OCI-LY7 (cell line): ENCODE results near the gene HOXB1. TPM values are rescaled to one million over a fixed set of nuclear protein-coding genes. Genes with fewer than 3 reads are reported as not detected.
A peak's percentile ranks its signal among the peaks of the same experiment; 100 is the strongest.

Source experiments
- BruUV-seq: library from RNA; stranded (reverse); fragments of 400-500 nt; replicated peaks from 2 replicates; lab custom pipeline; 2021; lab: Mats Ljungman, UMichigan
- CTCF ChIA-PET: fragments of 300-600 bp; sonication (Branson Sonifier 250); formaldehyde crosslinking; loops from one replicate; lab custom pipeline; 2022; ENCODE audit warnings: antibody characterized with exemption; ENCODE audit not compliant: unreplicated experiment; lab: Charles Lee
- POLR2A ChIA-PET: fragments of 300-600 bp; sonication (Branson Sonifier 250); formaldehyde crosslinking; loops from one replicate; lab custom pipeline; 2022; ENCODE audit warnings: antibody characterized with exemption; lab: Charles Lee
- DNase-seq: peaks from one replicate; pipeline ENCODE4 v3.0.0-alpha.2; 2015; ENCODE audit warnings: low spot score
- H2AFZ ChIP-seq: fragments of 200-600 bp; sonication (generic), shearing (Covaris generic); 2 replicates; pipeline ENCODE4 v1.6.1; 2014; ENCODE audit warnings: mild to moderate bottlenecking, antibody characterized with exemption, low read length, moderate library complexity
- H3K27ac ChIP-seq: fragments of 200-600 bp; sonication (generic); 2 replicates; pipeline ENCODE4 v1.5.1; 2014; ENCODE audit warnings: mixed run types, low read depth, mild to moderate bottlenecking, moderate library complexity, low read length, inconsistent platforms; ENCODE audit not compliant: poor library complexity, severe bottlenecking
- H3K36me3 ChIP-seq: fragments of 200-600 bp; sonication (generic); 2 replicates; pipeline ENCODE4 v1.6.1; 2014; ENCODE audit warnings: mild to moderate bottlenecking, antibody characterized with exemption, low read length, moderate library complexity, mixed read lengths; ENCODE audit not compliant: insufficient read depth
- H3K4me1 ChIP-seq: fragments of 200-600 bp; sonication (generic); 2 replicates; pipeline ENCODE4 v1.5.1; 2014; ENCODE audit warnings: mild to moderate bottlenecking, low read length; ENCODE audit not compliant: insufficient read depth, poor library complexity, severe bottlenecking
- H3K4me2 ChIP-seq: fragments of 200-600 bp; sonication (generic); 2 replicates; pipeline ENCODE4 v1.6.1; 2014; ENCODE audit warnings: mild to moderate bottlenecking, low read length
- H3K4me3 ChIP-seq: fragments of 200-600 bp; sonication (generic); 2 replicates; pipeline ENCODE4 v1.5.1; 2014; ENCODE audit warnings: mild to moderate bottlenecking, low read depth, low read length; ENCODE audit not compliant: poor library complexity, severe bottlenecking
- H3K79me2 ChIP-seq: fragments of 200-600 bp; sonication (generic); 2 replicates; pipeline ENCODE4 v1.6.1; 2016; ENCODE audit warnings: low read depth, mild to moderate bottlenecking, low read length, moderate library complexity, mixed read lengths; ENCODE audit not compliant: insufficient read depth
- H3K9me2 ChIP-seq: fragments of 200-600 bp; sonication (generic); 2 replicates; pipeline ENCODE4 v1.6.1; 2016; ENCODE audit warnings: mild to moderate bottlenecking, low read length, mixed read lengths; ENCODE audit not compliant: insufficient read depth
- H3K9me3 ChIP-seq: fragments of 200-600 bp; sonication (generic); 2 replicates; pipeline ENCODE4 v1.6.1; 2014; ENCODE audit warnings: mild to moderate bottlenecking, mixed run types, low read length, mixed read lengths
- H4K20me1 ChIP-seq: fragments of 200-600 bp; sonication (generic); 2 replicates; pipeline ENCODE4 v1.6.1; 2014; ENCODE audit warnings: mild to moderate bottlenecking, antibody characterized with exemption, low read length, moderate library complexity, mixed read lengths; ENCODE audit not compliant: insufficient read depth
- EZH2phosphoT487 ChIP-seq: fragments of 200-600 bp; sonication (generic); IDR thresholded peaks from 2 replicates; pipeline ENCODE4 v1.6.1; 2018; ENCODE audit warnings: low read depth, borderline replicate concordance, mild to moderate bottlenecking, mixed run types, antibody characterized with exemption, low read length, moderate library complexity, mixed read lengths
- intact Hi-C: fragments of 100-400 bp; cut with micrococcal nuclease; formaldehyde crosslinking; loops from one replicate; pipeline ENCODE4 v1.10.0; 2022; ENCODE audit not compliant: unreplicated experiment
- total RNA-seq, 2 experiments: library from RNA; depleted of rRNA in 1 of 2; stranded (reverse); fragments of >200 nt in 1 of 2; shearing (Covaris generic) in 1 of 2; gene quantifications; 2 replicates each; pipeline ENCODE4 v1.2.3, GENCODE V29; 2014 to 2022
- TF ChIP-seq, protein P1 (sequence below): fragments of 200-600 bp; sonication (generic); conservative IDR thresholded peaks from 2 replicates; pipeline ENCODE4 v1.5.1; 2014; ENCODE audit warnings: mild to moderate bottlenecking, antibody characterized with exemption, low read length, moderate library complexity, mixed read lengths

HOXB1 gene
- total RNA-seq, 2 experiments from 2014 or later, result not detected

GRCh38 chr17:48526608-48527546 lies 3.9 kb downstream of the HOXB1 start:
- no peaks in the 10 kb centered on the region for H3K79me2 ChIP-seq
- H4K20me1 ChIP-seq, result no peaks in the 10 kb centered on the region
- ChIA-PET POLR2A (no interaction called here), CTCF (no interaction called here)
- H3K9me3 ChIP-seq, result no peaks in the 10 kb centered on the region
- no TSS peak for BruUV-seq
- TF ChIP-seq, protein P1, sequence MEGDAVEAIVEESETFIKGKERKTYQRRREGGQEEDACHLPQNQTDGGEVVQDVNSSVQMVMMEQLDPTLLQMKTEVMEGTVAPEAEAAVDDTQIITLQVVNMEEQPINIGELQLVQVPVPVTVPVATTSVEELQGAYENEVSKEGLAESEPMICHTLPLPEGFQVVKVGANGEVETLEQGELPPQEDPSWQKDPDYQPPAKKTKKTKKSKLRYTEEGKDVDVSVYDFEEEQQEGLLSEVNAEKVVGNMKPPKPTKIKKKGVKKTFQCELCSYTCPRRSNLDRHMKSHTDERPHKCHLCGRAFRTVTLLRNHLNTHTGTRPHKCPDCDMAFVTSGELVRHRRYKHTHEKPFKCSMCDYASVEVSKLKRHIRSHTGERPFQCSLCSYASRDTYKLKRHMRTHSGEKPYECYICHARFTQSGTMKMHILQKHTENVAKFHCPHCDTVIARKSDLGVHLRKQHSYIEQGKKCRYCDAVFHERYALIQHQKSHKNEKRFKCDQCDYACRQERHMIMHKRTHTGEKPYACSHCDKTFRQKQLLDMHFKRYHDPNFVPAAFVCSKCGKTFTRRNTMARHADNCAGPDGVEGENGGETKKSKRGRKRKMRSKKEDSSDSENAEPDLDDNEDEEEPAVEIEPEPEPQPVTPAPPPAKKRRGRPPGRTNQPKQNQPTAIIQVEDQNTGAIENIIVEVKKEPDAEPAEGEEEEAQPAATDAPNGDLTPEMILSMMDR, result no peak
- TF ChIP-seq EZH2phosphoT487, result no peak
- H3K4me2 ChIP-seq, result no peak overlapping the region
- intact Hi-C loops, result no loop called here
- no peak overlapping the region for H3K27ac ChIP-seq
- no peaks in the 10 kb centered on the region for H3K9me2 ChIP-seq
- no peaks in the 10 kb centered on the region for H3K4me1 ChIP-seq
- no peaks in the 10 kb centered on the region for H3K36me3 ChIP-seq
- no peak for DNase-seq
- H3K4me3 ChIP-seq, result no peak overlapping the region
- no peak overlapping the region for H2AFZ ChIP-seq

GRCh38 chr17:48523010-48523409 lies 7.8 kb downstream of the HOXB1 start:
- H4K20me1 ChIP-seq, result no peaks in the 10 kb centered on the region
- intact Hi-C loops, result no loop called here
- no TSS peak for BruUV-seq
- no peak overlapping the region for H3K4me3 ChIP-seq
- POLR2A ChIA-PET, result no interaction called here
- H3K9me2 ChIP-seq, result no peaks in the 10 kb centered on the region
- no peaks in the 10 kb centered on the region for H3K4me1 ChIP-seq
- no peaks in the 10 kb centered on the region for H3K36me3 ChIP-seq
- no peak overlapping the region for H2AFZ ChIP-seq
- no peaks in the 10 kb centered on the region for H3K79me2 ChIP-seq
- no peak overlapping the region for H3K27ac ChIP-seq
- DNase-seq, result no peak
- H3K9me3 ChIP-seq, result no peaks in the 10 kb centered on the region
- CTCF ChIA-PET, result no interaction called here
- H3K4me2 ChIP-seq, result no peak overlapping the region
- TF ChIP-seq, protein P1, result peak; percentile 53; the same call in 1 of the 2 replicates
- TF ChIP-seq EZH2phosphoT487, result no peak

GRCh38 chr17:48522031-48522653 lies 8.7 kb downstream of the HOXB1 start:
- intact Hi-C loops, result no loop called here
- DNase-seq, result no peak
- Histone ChIP-seq H2AFZ (no peak overlapping the region), H3K36me3 (no peaks in the 10 kb centered on the region), H4K20me1 (no peaks in the 10 kb centered on the region), H3K4me3 (no peak overlapping the region), H3K9me2 (no peaks in the 10 kb centered on the region), H3K27ac (no peak overlapping the region), H3K79me2 (no peaks in the 10 kb centered on the region), H3K4me2 (no peak overlapping the region), H3K9me3 (no peaks in the 10 kb centered on the region), H3K4me1 (no peaks in the 10 kb centered on the region)
- POLR2A ChIA-PET, result no interaction called here
- no TSS peak for BruUV-seq
- TF ChIP-seq EZH2phosphoT487, result no peak
- TF ChIP-seq, protein P1, result no peak
- CTCF ChIA-PET, result no interaction called here
